HG03025 (cell line): Measurements from ENCODE around the gene SLC8A1.

Experiments used
- ATAC-seq: cut with Tn5 transposase; IDR thresholded peaks from one replicate; pipeline ENCODE4 v1.9.1; 2021; ENCODE audit warnings: mild to moderate bottlenecking, moderate library complexity; ENCODE audit not compliant: unreplicated experiment, low FRiP score

Gene SLC8A1

DNA sequence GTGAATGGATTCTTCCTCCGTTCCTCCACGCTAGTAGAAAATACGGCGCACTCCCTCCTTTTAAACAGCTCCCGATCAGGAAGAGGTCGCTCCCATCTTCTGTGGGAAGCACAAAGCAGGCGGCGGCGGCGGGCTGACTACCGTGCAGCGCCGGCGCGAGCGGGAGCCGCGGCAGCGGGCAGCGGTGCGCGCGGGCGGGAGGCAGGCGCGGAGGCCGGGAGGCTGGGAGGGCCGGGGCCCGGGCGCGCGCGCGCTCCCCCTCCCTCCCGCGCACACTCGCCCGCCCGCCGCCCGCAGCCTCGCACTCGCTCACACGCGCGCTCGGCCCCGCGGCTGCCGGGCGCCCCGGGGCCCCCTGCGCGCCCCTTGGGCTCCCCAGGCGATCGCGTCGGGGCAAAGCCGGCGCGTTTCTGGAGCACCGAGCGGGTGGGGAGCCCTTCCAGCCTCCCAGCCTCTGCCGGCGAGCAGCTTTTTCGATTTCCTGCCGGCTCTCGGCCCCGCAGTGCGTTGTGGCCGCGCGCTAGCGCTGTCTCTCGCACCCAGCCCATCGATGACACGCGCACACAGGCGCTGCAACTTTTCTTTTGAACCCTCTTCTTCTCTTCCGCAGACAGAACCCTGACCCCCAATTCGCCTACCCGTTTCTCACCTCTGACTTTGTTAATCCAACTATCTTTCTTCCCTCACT is at the start of gene SLC8A1:
TSS of gene SLC8A1 (minus strand) at position 173 of the 688 bp plus-strand sequence.
- ATAC-seq = no peak

DNA sequence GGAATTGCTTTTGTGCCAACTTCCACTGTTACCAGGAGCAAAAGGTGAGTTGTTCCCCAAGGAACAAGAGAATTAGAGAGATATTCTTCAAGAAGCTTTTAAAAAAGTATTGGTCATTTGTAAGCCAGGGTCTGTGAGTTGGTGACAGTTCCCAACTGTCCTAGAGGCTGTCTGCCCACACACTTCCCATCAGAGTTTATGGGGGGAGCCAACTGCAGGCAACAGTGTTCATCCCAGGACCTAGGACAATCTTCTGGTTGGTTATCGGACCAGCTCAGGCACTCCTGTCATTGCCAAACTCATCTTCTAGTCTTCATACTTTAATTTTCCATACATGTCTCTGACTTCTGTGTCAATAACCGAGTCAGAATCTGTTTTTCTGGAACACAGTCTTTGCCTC is 47.5 kb upstream of the SLC8A1 start:
- no peak for ATAC-seq

DNA sequence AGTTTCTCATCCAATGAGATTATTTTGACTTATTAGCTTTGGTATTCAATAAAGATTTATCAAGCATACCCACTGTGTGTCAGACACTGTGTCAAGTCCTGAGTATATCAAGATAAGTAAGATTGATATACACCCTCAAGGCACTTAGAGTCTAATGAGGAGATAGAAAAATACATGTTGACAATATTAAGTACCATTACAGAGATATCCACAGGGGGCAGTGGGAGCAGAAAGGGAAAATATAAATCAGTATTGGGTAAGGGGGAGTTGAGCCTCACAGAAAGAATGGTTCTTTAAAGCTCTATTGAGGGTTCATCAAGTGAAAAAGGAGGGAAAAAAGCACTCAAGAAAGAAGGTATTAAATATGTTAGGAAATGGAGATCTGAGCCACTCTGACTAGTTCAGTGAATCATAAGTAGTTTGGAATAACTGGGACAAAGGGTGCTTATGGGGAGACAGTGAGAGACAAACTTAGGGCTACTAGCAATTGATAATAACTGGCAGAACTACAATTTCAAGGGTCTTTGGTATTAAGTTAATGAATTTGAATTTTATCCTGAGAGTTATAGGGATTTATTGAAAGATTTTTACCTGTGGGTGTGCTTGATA is 45.5 kb upstream of the SLC8A1 start:
- ATAC-seq = no peak

DNA sequence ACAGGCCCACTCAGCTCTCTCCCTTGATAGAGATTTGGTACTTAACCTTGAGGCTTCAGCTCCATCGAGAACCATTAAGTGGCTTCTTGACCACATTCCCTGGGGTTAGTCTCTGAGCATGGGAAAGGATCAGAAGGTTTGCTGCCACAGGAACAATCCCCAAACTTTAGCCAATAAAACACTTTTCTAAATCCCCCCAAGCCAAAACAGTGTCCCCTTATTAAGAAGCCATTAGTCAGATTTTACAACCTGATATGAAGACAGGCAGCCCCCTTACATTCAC is 37.7 kb upstream of the SLC8A1 start:
- ATAC-seq = no peak

DNA sequence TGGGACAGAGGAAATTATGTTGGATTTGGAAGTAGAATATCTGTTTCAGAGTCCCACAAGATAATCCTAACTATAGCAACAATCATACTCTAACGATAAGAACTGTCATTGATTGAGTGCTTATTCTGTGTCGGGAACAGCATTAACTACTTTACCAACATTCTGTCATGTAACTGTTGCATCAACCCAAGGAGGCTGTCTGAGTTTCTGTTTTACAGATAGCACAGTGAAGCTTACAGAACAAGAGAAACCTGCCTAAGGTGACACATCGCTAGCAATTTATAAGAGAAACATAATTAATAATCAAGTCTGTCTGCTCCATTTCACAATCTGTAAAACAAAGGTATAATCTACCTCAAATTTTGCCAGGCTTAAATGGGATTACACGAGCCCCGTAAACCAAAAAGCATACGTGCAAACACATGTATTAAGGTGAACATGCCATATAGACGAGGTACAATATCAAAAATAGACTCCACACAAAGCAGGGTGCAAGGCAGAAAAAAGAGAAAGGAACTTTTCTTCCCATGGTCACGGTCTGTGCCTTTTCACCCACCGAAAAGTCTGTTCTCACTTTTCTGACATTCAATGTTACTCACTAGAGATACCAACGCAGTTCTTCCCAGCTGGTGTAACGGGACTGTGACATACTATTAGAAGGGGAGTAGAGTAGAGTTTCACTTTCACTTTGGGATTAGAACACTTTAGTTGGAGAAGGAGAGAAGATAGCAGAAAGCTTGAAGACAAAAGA is 37.2 kb upstream of the SLC8A1 start:
- ATAC-seq = no peak

DNA sequence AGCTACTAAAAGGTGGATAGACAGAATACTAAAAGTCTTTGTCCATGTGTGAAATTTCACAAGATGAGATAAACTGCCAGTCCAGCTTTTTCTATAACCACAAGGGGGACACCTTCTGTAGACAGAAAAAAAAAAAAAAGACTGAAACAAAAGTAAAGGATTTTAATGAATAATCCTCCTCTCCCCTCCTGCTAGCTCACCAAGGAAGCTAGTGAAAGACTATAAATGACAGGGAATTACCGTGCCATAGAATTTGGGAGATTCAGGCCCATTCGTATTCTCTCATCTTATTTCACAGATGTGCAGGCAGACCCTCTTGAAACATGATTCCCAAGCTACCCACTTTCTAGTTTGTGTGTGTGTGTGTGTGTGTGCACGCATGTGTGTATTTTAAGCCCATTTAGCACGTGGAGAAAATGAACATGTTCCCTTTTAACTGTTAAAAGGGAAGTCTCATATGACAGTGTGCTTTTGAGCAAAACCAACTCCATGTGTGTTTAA is 36.3 kb upstream of the SLC8A1 start:
- no peak for ATAC-seq

DNA sequence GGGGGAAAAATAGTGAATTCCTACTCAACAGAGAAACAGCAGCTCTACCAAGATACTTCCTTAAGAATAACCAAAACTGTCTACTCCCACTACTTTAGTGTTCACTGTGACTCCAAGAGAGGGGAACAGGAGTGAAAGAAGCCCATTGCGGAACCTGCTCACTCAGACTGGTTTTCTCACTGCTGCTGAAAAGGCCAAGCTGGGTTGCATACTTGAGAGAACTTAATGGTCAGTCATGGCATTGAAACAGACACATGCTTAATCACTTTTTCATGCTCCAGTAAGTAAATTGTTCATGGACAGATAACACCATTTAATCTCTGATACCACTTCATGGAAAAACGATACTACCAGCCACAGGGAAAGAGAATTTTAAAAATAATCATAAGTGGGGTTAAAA is 35.7 kb upstream of the SLC8A1 start:
- no peak for ATAC-seq

DNA sequence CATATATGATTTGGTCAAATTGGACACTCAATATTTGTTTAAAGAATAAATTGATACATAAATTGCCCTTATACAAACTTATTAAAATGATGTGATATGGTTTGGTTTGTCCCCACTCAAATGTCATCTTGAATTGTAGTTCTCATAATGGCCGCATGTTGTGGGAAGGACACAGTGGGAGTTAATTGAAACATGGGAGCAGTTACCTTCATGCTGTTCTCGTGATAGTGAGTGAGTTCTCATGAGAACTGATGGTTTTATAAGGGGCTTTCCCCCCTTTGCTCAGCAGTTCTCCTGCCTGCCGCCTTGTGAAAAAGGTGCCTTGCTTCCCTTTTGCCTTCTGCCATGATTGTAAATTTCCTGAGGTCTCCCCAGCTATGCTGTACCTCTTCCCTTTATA is 34.0 kb upstream of the SLC8A1 start:
- no peak for ATAC-seq

DNA sequence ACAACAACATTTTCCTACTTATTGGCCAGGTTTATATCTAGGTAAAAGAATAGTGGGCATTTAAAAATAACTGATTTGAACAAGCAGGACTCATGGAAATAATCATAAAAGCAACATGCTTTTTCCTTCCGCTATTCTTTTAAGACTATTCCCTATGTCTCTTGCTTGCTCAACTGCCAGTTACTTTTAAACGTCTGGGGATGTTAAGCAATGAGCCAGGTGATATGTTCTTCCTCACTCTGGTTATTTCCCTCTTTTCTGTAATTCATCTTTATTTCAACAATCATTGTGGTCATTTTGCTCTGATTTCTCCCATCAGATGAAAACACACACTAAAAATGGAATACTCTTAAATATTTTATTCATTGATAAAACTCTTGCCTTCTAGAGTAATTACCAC is 33.4 kb upstream of the SLC8A1 start:
- ATAC-seq = no peak

DNA sequence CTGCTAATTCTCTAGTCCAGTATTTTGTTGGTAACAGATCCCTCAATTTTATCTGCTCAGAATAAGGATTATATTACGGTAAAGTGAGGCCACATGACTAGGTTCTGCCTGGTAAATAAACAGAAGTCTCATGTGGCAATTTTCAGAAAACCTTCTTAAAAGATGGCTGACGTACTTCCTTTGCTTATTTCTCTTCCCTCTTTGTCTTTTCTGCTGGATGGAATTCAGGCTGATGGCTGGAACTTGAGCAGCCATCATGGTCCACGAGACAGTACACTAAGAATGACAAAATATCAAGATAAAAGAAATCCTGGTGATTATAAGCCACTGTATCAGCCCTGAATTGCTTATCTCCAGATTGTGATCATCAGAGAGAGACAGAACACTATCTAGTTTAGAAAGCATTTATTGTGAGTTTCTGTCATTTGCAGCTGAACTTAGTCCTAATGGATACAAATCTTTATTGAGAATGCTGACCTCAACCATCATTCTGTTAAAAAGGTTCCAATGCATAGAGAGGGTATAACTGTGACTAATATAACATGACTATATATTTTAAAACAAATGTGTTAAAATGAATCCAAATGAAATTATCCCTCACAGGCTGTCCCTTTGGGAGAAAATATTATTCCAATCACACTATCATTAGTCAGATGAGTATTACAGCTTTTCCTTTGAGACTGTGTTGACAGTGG is 31.8 kb upstream of the SLC8A1 start:
- ATAC-seq = no peak

DNA sequence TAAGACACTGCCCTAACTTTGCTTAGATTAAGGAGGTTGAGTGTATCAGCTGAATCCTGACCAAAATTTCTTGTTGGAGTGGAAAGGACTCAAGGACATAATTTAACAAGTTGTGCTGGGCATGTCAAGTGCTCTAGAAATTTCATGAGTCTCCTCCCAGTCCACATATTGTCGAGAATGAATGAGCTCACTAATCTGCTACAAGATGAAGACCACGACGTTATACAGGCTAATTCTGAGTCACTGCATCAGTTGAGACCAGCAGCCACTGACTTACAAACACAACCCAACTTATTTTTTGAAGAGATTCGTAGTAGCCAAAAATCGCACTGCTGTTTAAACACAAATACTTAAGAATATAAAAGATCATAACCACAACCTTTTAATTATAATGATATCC is 28.7 kb upstream of the SLC8A1 start:
- ATAC-seq = no peak

DNA sequence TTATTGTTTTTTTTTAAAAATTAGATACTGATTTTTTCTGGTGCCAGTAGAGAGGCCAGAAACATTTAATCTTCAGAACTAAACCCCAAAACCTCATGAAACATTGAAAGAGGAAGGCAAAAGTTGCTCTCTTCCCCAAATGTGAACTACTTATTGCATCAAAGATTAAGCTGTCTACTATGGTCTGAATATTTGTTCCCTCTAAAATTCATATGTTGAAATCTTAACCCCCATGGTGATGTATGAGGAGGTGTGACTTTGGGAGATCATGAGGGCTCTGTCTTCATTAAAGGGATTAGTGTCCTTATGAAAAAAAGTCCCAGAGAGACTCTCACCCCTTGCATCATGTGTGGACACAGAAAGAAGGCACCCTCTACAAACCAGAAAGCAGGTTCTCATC is 28.2 kb upstream of the SLC8A1 start:
- no peak for ATAC-seq

DNA sequence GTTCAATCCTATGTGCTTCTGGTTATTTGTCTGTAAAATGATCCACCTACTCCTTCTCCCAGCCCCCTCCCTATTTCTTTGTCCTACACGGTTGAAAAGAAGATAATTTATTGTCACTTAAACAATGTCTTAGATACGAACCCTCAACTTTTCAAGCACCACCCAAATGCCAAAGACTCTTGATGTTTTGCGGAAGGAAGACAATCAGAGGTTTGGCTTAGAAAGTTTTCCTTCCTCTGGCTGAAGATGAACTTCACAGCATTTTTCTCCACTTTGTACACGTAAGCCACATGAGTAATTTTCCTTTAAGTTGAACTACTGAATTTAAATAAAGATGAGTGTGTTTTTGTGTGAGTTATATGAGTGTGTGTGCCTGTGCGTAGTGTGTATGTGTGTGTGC is 25.5 kb upstream of the SLC8A1 start:
- ATAC-seq = no peak

DNA sequence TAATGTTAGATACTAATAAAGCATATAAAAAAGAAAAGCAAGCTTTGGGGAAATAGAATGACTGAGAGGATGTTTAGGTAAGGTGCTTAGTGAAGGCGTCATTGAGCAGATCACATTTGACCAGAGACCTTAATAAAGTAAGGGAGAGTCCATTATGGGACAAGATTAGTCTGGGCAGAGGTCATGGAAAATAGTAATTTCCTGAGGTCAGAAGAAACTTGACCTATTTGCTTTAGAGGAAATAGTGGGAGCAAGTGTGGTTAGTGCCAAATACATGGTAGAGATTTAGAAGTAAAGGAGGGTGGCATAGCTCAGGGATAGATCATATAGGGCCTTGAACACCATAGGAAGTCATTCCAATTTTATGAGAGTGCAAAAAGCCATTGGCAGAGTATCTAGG is 24.5 kb upstream of the SLC8A1 start:
- ATAC-seq = no peak

DNA sequence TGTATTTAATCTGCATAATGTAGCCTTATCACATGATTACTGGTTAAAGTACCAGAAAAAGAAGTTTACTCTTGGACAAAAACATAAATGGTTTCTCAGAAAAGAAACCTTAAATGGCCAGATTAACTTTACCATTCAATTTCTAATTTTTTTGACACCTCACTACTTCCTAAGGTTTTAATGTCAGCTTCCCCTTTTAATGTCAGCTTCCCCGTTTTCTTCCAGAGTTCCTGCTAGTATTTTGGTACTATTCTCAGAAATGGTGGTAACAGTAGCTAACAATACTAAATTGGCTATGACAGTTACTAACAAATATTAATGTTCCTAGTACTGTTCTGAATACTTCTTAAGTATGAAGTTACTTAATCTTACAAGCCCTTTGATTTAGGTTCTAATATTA is 22.4 kb upstream of the SLC8A1 start:
- ATAC-seq = no peak

DNA sequence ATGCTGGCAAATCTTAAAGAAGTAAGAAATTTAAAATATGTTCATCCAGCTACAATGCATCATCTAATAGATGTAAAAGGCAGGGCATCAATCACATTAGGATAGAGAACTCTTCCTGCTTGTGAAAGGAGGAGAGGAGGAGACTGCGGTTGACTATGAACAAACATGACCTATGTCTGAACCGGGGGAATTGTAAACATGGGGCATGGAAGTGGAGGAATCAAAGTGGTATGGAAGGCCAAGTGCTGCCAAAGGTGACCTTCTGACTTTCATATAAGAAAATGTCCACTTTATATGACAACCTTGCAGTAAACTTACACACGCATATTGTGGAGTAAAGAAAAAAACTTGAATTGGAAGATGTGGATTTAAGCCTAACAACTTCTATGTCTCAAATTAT is 20.0 kb upstream of the SLC8A1 start:
- no peak for ATAC-seq

DNA sequence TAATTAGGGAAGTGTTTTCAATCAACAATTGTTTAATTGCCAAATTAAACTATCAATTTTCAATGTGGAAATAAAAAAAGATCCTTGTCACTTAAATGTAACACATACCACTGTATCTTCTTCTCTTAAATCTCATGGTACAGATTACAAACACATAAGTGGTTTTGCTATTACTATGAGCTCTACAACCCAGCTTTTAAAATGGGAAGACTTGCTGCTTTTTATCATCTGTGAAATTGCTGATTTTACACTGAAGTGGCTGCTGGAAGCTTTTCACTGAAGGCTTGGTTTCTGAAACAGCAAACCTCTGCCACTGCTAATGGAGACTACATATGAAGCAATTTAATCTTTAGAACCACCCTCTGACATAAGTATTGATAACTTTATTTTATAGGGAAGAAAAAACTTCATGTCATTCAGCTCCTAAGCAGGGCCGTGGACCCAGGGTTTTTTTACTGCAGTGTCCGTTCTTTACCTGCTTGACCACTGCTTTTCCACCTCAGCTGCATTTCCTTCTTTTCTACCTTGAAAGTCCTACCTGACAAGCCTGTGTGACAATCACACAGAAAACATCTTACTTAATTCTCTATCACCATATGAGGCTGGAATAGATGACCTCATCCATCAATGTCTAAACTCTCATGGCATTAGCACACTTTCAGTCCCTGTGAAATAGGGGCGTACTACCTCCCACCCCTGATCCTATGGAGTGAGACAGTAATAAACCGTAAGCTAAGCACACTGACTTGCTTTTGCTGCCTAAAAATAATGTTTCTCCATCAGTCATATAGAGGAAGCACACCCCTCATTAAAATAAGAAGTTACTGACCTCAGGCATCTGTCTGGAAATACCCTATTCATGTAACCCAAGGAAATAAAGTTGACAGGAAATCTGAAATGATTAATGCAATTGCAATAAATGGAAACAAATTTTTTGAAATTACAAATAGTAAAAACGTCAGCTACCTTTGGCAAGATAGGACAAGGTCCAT is 19.2 kb upstream of the SLC8A1 start:
- no peak for ATAC-seq

DNA sequence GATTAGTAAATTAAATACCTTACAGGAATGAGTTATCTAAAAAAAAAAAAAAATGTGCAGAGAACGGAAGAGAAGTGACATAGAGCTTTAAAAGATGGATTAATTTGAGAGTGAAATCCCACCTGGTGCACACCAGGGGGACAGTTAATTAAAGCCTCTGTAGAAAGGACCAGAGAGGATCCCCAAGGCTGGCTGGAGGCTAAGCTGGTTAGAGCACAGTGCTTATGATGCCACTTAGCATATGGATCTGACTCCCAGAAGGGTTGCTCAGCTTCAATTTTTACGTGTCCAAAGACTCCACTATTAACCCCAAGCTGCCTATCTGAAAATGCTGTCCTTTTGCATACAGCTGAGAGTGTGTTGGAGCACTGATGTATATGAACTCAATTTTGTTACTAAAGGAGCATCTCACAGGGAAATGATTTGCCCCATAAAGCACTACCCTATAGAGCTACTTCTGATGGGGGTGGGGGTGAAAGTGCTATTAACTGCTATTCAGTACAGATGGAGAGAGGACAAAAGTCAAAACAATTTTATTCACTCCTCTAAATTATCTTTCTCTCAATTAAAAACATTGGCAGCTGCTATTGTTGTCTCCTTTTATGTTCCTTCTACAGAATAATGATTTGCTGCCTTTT is 15.2 kb upstream of the SLC8A1 start:
- no peak for ATAC-seq

DNA sequence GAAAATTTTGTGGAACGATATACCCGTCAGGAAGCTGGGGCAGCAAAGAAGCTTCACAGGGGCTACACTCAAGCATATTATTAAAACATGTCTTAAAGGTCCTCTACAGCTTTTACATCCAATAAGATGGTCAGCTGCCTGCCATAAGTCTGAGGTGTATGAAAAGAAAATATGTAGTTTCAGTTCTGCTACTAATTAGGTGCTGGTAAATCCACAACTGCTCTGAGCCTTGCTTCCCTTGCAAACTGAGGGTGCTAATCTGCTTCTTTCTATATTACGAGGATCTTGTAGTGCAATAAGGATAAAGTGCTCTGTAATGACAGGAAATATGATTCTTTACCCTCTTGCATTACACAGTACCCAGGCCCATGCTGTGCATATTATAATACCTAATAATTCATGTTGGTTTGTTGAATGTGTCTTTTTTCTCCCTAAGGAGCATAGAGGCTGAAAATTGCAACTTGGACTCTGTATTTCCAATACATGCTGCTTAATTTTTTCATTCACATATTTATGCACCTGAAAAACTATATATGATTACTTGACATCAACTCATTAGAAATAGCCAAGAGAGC is 14.5 kb upstream of the SLC8A1 start:
- ATAC-seq = no peak
